A673 (cell line): ENCODE measurements around the gene BCL2A1.

Source experiments
- CTCF ChIP-seq: fragments of 300-800, 200-600 bp; sonication (generic); conservative IDR thresholded peaks from 2 replicates; pipeline ENCODE4 v1.5.1; 2017; ENCODE audit warnings: low read depth, mild to moderate bottlenecking, antibody characterized with exemption, low read length, moderate library complexity, mixed read lengths
- EZH2 ChIP-seq: fragments of 200-600 bp; sonication (generic); IDR thresholded peaks from 2 replicates; pipeline ENCODE4 v1.6.1; 2017; ENCODE audit warnings: borderline replicate concordance, low read depth, mild to moderate bottlenecking, mixed read lengths, antibody characterized with exemption, low read length; ENCODE audit not compliant: poor library complexity, severe bottlenecking

GRCh38 chr15:80020731-80021130, 49.7 kb upstream of the BCL2A1 start:
- TF ChIP-seq CTCF (no peak), EZH2 (no peak)
